OCI-LY1 (cell line): ENCODE measurements around the gene KRR1.
"Not testable (repeated sequence)": the region's sequence is repeated elsewhere in the genome, so short reads cannot be mapped to it uniquely, and the experiment has no call there.

ENCODE experiments used
- H2AFZ ChIP-seq: fragments of 200-600 bp; sonication (generic), shearing (Covaris generic); 2 replicates; pipeline ENCODE4 v1.6.0; 2014; ENCODE audit warnings: antibody characterized with exemption, mild to moderate bottlenecking, low read length
- H3F3A ChIP-seq: fragments of 200-600 bp; sonication (generic), shearing (Covaris generic); 2 replicates; pipeline ENCODE4 v1.6.0; 2014; ENCODE audit warnings: mild to moderate bottlenecking, antibody characterized with exemption, low read length, moderate library complexity; ENCODE audit not compliant: insufficient read depth
- H3K27ac ChIP-seq: fragments of 200-600 bp; sonication (generic); 2 replicates; pipeline ENCODE4 v1.5.1; 2014; ENCODE audit warnings: low read length, mixed run types, mild to moderate bottlenecking, low read depth; ENCODE audit not compliant: poor library complexity, severe bottlenecking
- H3K27me3 ChIP-seq: fragments of 200-600 bp; sonication (generic); 2 replicates; pipeline ENCODE4 v1.6.0; 2014; ENCODE audit warnings: antibody characterized with exemption, mild to moderate bottlenecking, low read length, moderate library complexity; ENCODE audit not compliant: insufficient read depth
- H3K36me3 ChIP-seq: fragments of 200-600 bp; sonication (generic); 2 replicates; pipeline ENCODE4 v1.6.1; 2014; ENCODE audit warnings: mild to moderate bottlenecking, antibody characterized with exemption, low read length, moderate library complexity, mixed read lengths; ENCODE audit not compliant: insufficient read depth
- H3K4me1 ChIP-seq: fragments of 200-600 bp; sonication (generic); 2 replicates; pipeline ENCODE4 v1.5.1; 2014; ENCODE audit warnings: mild to moderate bottlenecking, low read length, moderate library complexity; ENCODE audit not compliant: insufficient read depth, severe bottlenecking
- H3K4me2 ChIP-seq: fragments of 200-600 bp; sonication (generic), shearing (Covaris generic); 2 replicates; pipeline ENCODE4 v1.6.1; 2014; ENCODE audit warnings: low read length
- H3K4me3 ChIP-seq: fragments of 200-600 bp; sonication (generic); 2 replicates; pipeline ENCODE4 v1.5.1; 2014; ENCODE audit warnings: low read length, low read depth, mild to moderate bottlenecking, mixed read lengths; ENCODE audit not compliant: poor library complexity, severe bottlenecking
- H3K79me2 ChIP-seq: fragments of 200-600 bp; shearing (Covaris generic); 2 replicates; pipeline ENCODE4 v1.6.1; 2016; ENCODE audit warnings: mixed run types, low read length, mixed read lengths; ENCODE audit not compliant: insufficient read depth
- H3K9ac ChIP-seq: fragments of 200-600 bp; sonication (generic), shearing (Covaris generic); 2 replicates; pipeline ENCODE4 v1.6.1; 2014; ENCODE audit warnings: mild to moderate bottlenecking, low read length, mixed read lengths
- H3K9me2 ChIP-seq: fragments of 200-600 bp; sonication (generic), shearing (Covaris generic); 2 replicates; pipeline ENCODE4 v1.6.1; 2014; ENCODE audit warnings: low read depth, mild to moderate bottlenecking, low read length, mixed read lengths
- H3K9me3 ChIP-seq: fragments of 200-600 bp; shearing (Covaris generic); 2 replicates; pipeline ENCODE4 v1.6.1; 2014; ENCODE audit warnings: low read length, mixed read lengths
- H4K20me1 ChIP-seq: fragments of 200-600 bp; sonication (generic), shearing (Covaris generic); 2 replicates; pipeline ENCODE4 v1.6.0; 2016; ENCODE audit warnings: mild to moderate bottlenecking, low read length; ENCODE audit not compliant: insufficient read depth
- CTCF ChIP-seq: fragments of 200-600 bp; sonication (generic), shearing (Covaris generic); IDR thresholded peaks from 2 replicates; pipeline ENCODE4 v1.5.1; 2017; ENCODE audit warnings: mild to moderate bottlenecking, antibody characterized with exemption, low read length, moderate library complexity, mixed read lengths
- EZH2 ChIP-seq: fragments of 200-600 bp; sonication (generic), shearing (Covaris generic); IDR thresholded peaks from 2 replicates; pipeline ENCODE4 v1.8.0; 2017; ENCODE audit warnings: borderline replicate concordance, mixed run types, mild to moderate bottlenecking, antibody characterized with exemption, low read length, moderate library complexity, mixed read lengths

Gene KRR1

GRCh38 chr12:75526655-75527511 is 15.5 kb upstream of the KRR1 start:
- H3F3A ChIP-seq = no peaks in the 10 kb centered on the region
- no peaks in the 10 kb centered on the region for H3K4me1 ChIP-seq
- no peaks in the 10 kb centered on the region for H4K20me1 ChIP-seq
- H2AFZ ChIP-seq = no peak overlapping the region
- H3K36me3 ChIP-seq = no peaks in the 10 kb centered on the region
- no peak overlapping the region for H3K9ac ChIP-seq
- H3K79me2 ChIP-seq = no peaks in the 10 kb centered on the region
- no peaks in the 10 kb centered on the region for H3K9me2 ChIP-seq
- H3K27ac ChIP-seq = no peak overlapping the region
- no peaks in the 10 kb centered on the region for H3K27me3 ChIP-seq
- no peak overlapping the region for H3K4me2 ChIP-seq
- peak; percentile 68 for TF ChIP-seq CTCF
- no peak for TF ChIP-seq EZH2
- H3K4me3 ChIP-seq = no peak overlapping the region
- no peaks in the 10 kb centered on the region for H3K9me3 ChIP-seq

- H3K4me2 ChIP-seq = no peak overlapping the region
- H3K36me3 ChIP-seq = no peaks in the 10 kb centered on the region
- no peaks in the 10 kb centered on the region for H4K20me1 ChIP-seq
- no peak overlapping the region for H2AFZ ChIP-seq
- no peak overlapping the region for H3K27ac ChIP-seq
- H3K4me1 ChIP-seq = no peaks in the 10 kb centered on the region
- H3K79me2 ChIP-seq = no peaks in the 10 kb centered on the region
- no peak overlapping the region for H3K9ac ChIP-seq
- no peaks in the 10 kb centered on the region for H3K9me3 ChIP-seq
- H3F3A ChIP-seq = no peaks in the 10 kb centered on the region
- TF ChIP-seq CTCF = no peak
- TF ChIP-seq EZH2 = no peak
- no peak overlapping the region for H3K4me3 ChIP-seq
- H3K27me3 ChIP-seq = no peaks in the 10 kb centered on the region
- no peaks in the 10 kb centered on the region for H3K9me2 ChIP-seq
Measured at GRCh38 chr12:75525263-75525662, 13.9 kb upstream of the KRR1 start.

GRCh38 chr12:75522124-75522523 is 10.7 kb upstream of the KRR1 start:
- H3K4me2 ChIP-seq, H4K20me1 ChIP-seq, H2AFZ ChIP-seq, H3K4me3 ChIP-seq, H3K27ac ChIP-seq, H3K36me3 ChIP-seq, H3K79me2 ChIP-seq, H3K4me1 ChIP-seq, H3K9me2 ChIP-seq, H3K9ac ChIP-seq, H3K27me3 ChIP-seq, H3F3A ChIP-seq, H3K9me3 ChIP-seq: not testable (repeated sequence)

- not testable (repeated sequence) for H3K27me3 ChIP-seq, H3K79me2 ChIP-seq, H3K9ac ChIP-seq, H3F3A ChIP-seq, H3K4me2 ChIP-seq, H3K36me3 ChIP-seq, H3K9me3 ChIP-seq, H3K4me1 ChIP-seq, H3K9me2 ChIP-seq, H4K20me1 ChIP-seq, H3K27ac ChIP-seq, H2AFZ ChIP-seq, H3K4me3 ChIP-seq
Measured at GRCh38 chr12:75521224-75521623, 9.8 kb upstream of the KRR1 start.
